OCI-LY7 (cell line): ENCODE results near the gene FAM107B.

Experiments used
- EZH2phosphoT487 ChIP-seq: fragments of 200-600 bp; sonication (generic); IDR thresholded peaks from 2 replicates; pipeline ENCODE4 v1.6.1; 2018; ENCODE audit warnings: low read depth, borderline replicate concordance, mild to moderate bottlenecking, mixed run types, antibody characterized with exemption, low read length, moderate library complexity, mixed read lengths
- TF ChIP-seq, protein P1 (sequence below): fragments of 200-600 bp; sonication (generic); conservative IDR thresholded peaks from 2 replicates; pipeline ENCODE4 v1.5.1; 2014; ENCODE audit warnings: mild to moderate bottlenecking, antibody characterized with exemption, low read length, moderate library complexity, mixed read lengths

DNA sequence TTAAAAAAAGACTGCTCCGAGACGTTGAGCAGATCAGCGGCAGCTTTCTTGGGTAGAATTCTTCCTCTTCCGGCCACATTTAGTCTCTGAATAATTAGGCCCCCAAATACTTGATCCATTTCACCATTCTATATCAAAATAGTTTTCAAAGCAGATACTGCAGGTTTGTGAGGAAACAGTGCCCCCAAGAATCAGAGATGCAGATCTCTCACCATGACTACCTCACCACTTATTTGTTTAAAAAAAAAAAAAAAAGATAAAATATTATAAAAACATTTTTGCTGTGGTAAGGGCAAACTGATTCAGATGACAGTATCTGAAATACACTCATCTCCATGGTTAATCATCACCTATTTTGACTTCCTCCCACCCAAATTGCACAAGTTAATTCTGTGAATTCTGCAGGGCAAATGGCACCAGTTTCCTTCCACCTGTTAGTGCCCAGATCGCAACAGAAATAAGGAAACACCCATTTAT, 210.4 kb downstream of the FAM107B start:
- TF ChIP-seq, protein P1, sequence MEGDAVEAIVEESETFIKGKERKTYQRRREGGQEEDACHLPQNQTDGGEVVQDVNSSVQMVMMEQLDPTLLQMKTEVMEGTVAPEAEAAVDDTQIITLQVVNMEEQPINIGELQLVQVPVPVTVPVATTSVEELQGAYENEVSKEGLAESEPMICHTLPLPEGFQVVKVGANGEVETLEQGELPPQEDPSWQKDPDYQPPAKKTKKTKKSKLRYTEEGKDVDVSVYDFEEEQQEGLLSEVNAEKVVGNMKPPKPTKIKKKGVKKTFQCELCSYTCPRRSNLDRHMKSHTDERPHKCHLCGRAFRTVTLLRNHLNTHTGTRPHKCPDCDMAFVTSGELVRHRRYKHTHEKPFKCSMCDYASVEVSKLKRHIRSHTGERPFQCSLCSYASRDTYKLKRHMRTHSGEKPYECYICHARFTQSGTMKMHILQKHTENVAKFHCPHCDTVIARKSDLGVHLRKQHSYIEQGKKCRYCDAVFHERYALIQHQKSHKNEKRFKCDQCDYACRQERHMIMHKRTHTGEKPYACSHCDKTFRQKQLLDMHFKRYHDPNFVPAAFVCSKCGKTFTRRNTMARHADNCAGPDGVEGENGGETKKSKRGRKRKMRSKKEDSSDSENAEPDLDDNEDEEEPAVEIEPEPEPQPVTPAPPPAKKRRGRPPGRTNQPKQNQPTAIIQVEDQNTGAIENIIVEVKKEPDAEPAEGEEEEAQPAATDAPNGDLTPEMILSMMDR = no peak
- TF ChIP-seq EZH2phosphoT487 = no peak
